HepG2 (cell line): ENCODE data around the gene USP24. TPM values are rescaled to one million over a fixed set of nuclear protein-coding genes. Genes with fewer than 3 reads are reported as not detected.

ENCODE experiments used
- ATM ChIP-seq: fragments of 450-650 bp; IDR thresholded peaks from 2 replicates; pipeline ENCODE4 v1.7.1; 2017; ENCODE audit warnings: mild to moderate bottlenecking, borderline replicate concordance
- NR2C2 ChIP-seq: sonication (generic); formaldehyde crosslinking; IDR thresholded peaks from 2 replicates; pipeline ENCODE4 v1.4.0; 2020; ENCODE audit warnings: missing genetic modification reagents, mild to moderate bottlenecking, moderate library complexity, borderline replicate concordance
- TGIF2 ChIP-seq: IDR thresholded peaks from 2 replicates; pipeline ENCODE4 v1.6.1; 2016; ENCODE audit warnings: control low read depth, missing compliant biosample characterization
- ZEB1 ChIP-seq: IDR thresholded peaks from 2 replicates; pipeline ENCODE4 v1.6.1; 2012; ENCODE audit warnings: mild to moderate bottlenecking, low read depth, inconsistent platforms; ENCODE audit not compliant: insufficient replicate concordance
- ZFP90 ChIP-seq: sonication (generic); formaldehyde crosslinking; IDR thresholded peaks from 2 replicates; pipeline ENCODE4 v1.8.0; 2022; ENCODE audit warnings: missing genetic modification reagents, mild to moderate bottlenecking, inconsistent platforms, borderline replicate concordance
- ZNF546 ChIP-seq: sonication (generic); formaldehyde crosslinking; conservative IDR thresholded peaks from 2 replicates; pipeline ENCODE4 v1.8.1; 2023; ENCODE audit warnings: mild to moderate bottlenecking, missing genetic modification reagents
- ZNF598 ChIP-seq: sonication (generic); formaldehyde crosslinking; IDR thresholded peaks from 2 replicates; pipeline ENCODE4 v1.5.1; 2020; ENCODE audit warnings: mild to moderate bottlenecking, missing genetic modification reagents, borderline replicate concordance
- ZNF629 ChIP-seq: sonication (generic); formaldehyde crosslinking; conservative IDR thresholded peaks from 2 replicates; pipeline ENCODE4 v1.5.0; 2020; ENCODE audit warnings: missing genetic modification reagents
- ZNF709 ChIP-seq: sonication (generic); formaldehyde crosslinking; IDR thresholded peaks from 2 replicates; pipeline ENCODE4 v1.5.0; 2020; ENCODE audit warnings: mild to moderate bottlenecking, missing genetic modification reagents
- ZNF780A ChIP-seq: sonication (generic); formaldehyde crosslinking; IDR thresholded peaks from 2 replicates; pipeline ENCODE4 v1.8.0; 2022; ENCODE audit warnings: mild to moderate bottlenecking, missing genetic modification reagents, moderate library complexity
- polyA plus RNA-seq, 8 experiments: library from polyadenylated mRNA; depleted of rRNA in 3 of 8; stranded (reverse) in 7 of 8; unstranded in 1 of 8; fragments of >200 nt; fragmentation: Illumina TruSeq in 4 of 8; extraction: Trizol in 4 of 8; gene quantifications; 2 replicates each; pipeline versions ENCODE4 v1.2.1 to v1.2.3, GENCODE V29; 2011 to 2016; ENCODE audit warnings: low read depth in 4 of 8, missing spikeins in 1 of 8, mixed read lengths in 1 of 8; ENCODE audit not compliant: insufficient read depth in 1 of 8
- total RNA-seq, 5 experiments: library from RNA; depleted of rRNA; stranded (reverse); fragments of >200 nt; fragmentation: Illumina TruSeq; extraction: Trizol; gene quantifications; 2 replicates each; pipeline ENCODE4 v1.2.3, GENCODE V29; 2016; ENCODE audit warnings: low read depth in 1 of 5
- TF ChIP-seq, protein P1 (sequence below): sonication (generic); formaldehyde crosslinking; IDR thresholded peaks from 2 replicates; pipeline ENCODE4 v1.4.0; 2020; ENCODE audit warnings: missing genetic modification reagents
- TF ChIP-seq, protein P2 (sequence below): sonication (generic); formaldehyde crosslinking; IDR thresholded peaks from 2 replicates; pipeline ENCODE4 v1.8.0; 2022; ENCODE audit warnings: mild to moderate bottlenecking, missing genetic modification reagents, moderate library complexity
- TF ChIP-seq, protein P3 (sequence below): sonication (generic); formaldehyde crosslinking; IDR thresholded peaks from 2 replicates; pipeline ENCODE4 v1.8.1; 2023; ENCODE audit warnings: missing genetic modification reagents, inconsistent platforms, borderline replicate concordance
- TF ChIP-seq, protein P4 (sequence below): sonication (generic); formaldehyde crosslinking; IDR thresholded peaks from 2 replicates; pipeline ENCODE4 v1.4.0; 2020; ENCODE audit warnings: missing genetic modification reagents, borderline replicate concordance
- TF ChIP-seq, protein P5 (sequence below): sonication (generic); formaldehyde crosslinking; IDR thresholded peaks from 2 replicates; pipeline ENCODE4 v1.4.0; 2020; ENCODE audit warnings: missing genetic modification reagents, borderline replicate concordance
- TF ChIP-seq, protein P6 (sequence below): sonication (generic); formaldehyde crosslinking; IDR thresholded peaks from 2 replicates; pipeline ENCODE4 v1.8.0; 2022; ENCODE audit warnings: missing genetic modification reagents, mild to moderate bottlenecking, borderline replicate concordance

Gene USP24
- total and polyA plus RNA-seq, 2 of the 13 experiments (the other 11 are each of a cell fraction or from before 2014, with no cell fraction given): 18.8 to 47.6 TPM

DNA sequence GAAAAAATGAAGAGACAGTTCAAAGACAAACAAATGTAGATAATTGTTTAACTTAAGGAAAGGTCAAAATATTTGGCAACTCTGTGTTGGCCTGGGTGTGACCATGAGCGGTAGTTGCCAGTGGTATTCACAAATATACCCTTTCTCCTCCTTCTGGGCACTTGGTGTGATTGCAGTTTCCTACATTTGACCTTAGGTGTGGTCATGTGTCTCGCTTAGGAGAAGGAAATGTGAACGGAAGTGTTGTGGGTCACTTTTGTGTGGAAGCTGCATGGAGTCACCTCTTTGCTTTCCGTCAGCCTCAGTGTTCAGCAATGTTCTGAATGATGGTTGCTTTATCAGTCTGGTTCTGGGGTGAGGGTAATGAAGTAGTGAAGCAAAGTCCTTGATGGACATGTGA is 179.3 kb downstream of the USP24 start (continued):
- TF ChIP-seq, protein P1, sequence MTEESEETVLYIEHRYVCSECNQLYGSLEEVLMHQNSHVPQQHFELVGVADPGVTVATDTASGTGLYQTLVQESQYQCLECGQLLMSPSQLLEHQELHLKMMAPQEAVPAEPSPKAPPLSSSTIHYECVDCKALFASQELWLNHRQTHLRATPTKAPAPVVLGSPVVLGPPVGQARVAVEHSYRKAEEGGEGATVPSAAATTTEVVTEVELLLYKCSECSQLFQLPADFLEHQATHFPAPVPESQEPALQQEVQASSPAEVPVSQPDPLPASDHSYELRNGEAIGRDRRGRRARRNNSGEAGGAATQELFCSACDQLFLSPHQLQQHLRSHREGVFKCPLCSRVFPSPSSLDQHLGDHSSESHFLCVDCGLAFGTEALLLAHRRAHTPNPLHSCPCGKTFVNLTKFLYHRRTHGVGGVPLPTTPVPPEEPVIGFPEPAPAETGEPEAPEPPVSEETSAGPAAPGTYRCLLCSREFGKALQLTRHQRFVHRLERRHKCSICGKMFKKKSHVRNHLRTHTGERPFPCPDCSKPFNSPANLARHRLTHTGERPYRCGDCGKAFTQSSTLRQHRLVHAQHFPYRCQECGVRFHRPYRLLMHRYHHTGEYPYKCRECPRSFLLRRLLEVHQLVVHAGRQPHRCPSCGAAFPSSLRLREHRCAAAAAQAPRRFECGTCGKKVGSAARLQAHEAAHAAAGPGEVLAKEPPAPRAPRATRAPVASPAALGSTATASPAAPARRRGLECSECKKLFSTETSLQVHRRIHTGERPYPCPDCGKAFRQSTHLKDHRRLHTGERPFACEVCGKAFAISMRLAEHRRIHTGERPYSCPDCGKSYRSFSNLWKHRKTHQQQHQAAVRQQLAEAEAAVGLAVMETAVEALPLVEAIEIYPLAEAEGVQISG (CRISPR knock-in tag): no peak
- no peak for TF ChIP-seq ZNF598
- TF ChIP-seq ZNF780A (CRISPR knock-in tag): no peak
- TF ChIP-seq, protein P2, sequence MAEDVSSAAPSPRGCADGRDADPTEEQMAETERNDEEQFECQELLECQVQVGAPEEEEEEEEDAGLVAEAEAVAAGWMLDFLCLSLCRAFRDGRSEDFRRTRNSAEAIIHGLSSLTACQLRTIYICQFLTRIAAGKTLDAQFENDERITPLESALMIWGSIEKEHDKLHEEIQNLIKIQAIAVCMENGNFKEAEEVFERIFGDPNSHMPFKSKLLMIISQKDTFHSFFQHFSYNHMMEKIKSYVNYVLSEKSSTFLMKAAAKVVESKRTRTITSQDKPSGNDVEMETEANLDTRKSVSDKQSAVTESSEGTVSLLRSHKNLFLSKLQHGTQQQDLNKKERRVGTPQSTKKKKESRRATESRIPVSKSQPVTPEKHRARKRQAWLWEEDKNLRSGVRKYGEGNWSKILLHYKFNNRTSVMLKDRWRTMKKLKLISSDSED: no peak
- TF ChIP-seq, protein P3, sequence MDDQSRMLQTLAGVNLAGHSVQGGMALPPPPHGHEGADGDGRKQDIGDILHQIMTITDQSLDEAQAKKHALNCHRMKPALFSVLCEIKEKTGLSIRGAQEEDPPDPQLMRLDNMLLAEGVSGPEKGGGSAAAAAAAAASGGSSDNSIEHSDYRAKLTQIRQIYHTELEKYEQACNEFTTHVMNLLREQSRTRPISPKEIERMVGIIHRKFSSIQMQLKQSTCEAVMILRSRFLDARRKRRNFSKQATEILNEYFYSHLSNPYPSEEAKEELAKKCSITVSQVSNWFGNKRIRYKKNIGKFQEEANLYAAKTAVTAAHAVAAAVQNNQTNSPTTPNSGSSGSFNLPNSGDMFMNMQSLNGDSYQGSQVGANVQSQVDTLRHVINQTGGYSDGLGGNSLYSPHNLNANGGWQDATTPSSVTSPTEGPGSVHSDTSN (CRISPR knock-in tag): no peak
- TF ChIP-seq ZFP90 (CRISPR knock-in tag): no peak
- no peak for TF ChIP-seq ATM
- peak; percentile 32; the same call in 1 of the 2 replicates for TF ChIP-seq NR2C2 (CRISPR knock-in tag)
- no peak for TF ChIP-seq ZNF629
- TF ChIP-seq, protein P4, sequence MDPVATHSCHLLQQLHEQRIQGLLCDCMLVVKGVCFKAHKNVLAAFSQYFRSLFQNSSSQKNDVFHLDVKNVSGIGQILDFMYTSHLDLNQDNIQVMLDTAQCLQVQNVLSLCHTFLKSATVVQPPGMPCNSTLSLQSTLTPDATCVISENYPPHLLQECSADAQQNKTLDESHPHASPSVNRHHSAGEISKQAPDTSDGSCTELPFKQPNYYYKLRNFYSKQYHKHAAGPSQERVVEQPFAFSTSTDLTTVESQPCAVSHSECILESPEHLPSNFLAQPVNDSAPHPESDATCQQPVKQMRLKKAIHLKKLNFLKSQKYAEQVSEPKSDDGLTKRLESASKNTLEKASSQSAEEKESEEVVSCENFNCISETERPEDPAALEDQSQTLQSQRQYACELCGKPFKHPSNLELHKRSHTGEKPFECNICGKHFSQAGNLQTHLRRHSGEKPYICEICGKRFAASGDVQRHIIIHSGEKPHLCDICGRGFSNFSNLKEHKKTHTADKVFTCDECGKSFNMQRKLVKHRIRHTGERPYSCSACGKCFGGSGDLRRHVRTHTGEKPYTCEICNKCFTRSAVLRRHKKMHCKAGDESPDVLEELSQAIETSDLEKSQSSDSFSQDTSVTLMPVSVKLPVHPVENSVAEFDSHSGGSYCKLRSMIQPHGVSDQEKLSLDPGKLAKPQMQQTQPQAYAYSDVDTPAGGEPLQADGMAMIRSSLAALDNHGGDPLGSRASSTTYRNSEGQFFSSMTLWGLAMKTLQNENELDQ (CRISPR knock-in tag): no peak
- TF ChIP-seq, protein P5, sequence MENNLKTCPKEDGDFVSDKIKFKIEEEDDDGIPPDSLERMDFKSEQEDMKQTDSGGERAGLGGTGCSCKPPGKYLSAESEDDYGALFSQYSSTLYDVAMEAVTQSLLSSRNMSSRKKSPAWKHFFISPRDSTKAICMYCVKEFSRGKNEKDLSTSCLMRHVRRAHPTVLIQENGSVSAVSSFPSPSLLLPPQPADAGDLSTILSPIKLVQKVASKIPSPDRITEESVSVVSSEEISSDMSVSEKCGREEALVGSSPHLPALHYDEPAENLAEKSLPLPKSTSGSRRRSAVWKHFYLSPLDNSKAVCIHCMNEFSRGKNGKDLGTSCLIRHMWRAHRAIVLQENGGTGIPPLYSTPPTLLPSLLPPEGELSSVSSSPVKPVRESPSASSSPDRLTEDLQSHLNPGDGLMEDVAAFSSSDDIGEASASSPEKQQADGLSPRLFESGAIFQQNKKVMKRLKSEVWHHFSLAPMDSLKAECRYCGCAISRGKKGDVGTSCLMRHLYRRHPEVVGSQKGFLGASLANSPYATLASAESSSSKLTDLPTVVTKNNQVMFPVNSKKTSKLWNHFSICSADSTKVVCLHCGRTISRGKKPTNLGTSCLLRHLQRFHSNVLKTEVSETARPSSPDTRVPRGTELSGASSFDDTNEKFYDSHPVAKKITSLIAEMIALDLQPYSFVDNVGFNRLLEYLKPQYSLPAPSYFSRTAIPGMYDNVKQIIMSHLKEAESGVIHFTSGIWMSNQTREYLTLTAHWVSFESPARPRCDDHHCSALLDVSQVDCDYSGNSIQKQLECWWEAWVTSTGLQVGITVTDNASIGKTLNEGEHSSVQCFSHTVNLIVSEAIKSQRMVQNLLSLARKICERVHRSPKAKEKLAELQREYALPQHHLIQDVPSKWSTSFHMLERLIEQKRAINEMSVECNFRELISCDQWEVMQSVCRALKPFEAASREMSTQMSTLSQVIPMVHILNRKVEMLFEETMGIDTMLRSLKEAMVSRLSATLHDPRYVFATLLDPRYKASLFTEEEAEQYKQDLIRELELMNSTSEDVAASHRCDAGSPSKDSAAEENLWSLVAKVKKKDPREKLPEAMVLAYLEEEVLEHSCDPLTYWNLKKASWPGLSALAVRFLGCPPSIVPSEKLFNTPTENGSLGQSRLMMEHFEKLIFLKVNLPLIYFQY: no peak
- no peak for TF ChIP-seq ZNF709 (CRISPR knock-in tag)
- TF ChIP-seq, protein P6, sequence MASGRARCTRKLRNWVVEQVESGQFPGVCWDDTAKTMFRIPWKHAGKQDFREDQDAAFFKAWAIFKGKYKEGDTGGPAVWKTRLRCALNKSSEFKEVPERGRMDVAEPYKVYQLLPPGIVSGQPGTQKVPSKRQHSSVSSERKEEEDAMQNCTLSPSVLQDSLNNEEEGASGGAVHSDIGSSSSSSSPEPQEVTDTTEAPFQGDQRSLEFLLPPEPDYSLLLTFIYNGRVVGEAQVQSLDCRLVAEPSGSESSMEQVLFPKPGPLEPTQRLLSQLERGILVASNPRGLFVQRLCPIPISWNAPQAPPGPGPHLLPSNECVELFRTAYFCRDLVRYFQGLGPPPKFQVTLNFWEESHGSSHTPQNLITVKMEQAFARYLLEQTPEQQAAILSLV: no peak
- no peak for TF ChIP-seq ZNF546 (CRISPR knock-in tag)
- TF ChIP-seq ZEB1: no peak
- TF ChIP-seq TGIF2: no peak
